Hematopoietic multipotent progenitor cell treated with erythropoietin and hydrocortisone succinate and interleukin-3 and kit ligand, for 17 days (in vitro differentiated cells): ENCODE results near the gene HNRNPUL1.

Experiments
- DNase-seq: peaks from one replicate; pipeline ENCODE4 v3.0.0-alpha.2; 2015; ENCODE audit warnings: low spot score

The HNRNPUL1 gene

DNA sequence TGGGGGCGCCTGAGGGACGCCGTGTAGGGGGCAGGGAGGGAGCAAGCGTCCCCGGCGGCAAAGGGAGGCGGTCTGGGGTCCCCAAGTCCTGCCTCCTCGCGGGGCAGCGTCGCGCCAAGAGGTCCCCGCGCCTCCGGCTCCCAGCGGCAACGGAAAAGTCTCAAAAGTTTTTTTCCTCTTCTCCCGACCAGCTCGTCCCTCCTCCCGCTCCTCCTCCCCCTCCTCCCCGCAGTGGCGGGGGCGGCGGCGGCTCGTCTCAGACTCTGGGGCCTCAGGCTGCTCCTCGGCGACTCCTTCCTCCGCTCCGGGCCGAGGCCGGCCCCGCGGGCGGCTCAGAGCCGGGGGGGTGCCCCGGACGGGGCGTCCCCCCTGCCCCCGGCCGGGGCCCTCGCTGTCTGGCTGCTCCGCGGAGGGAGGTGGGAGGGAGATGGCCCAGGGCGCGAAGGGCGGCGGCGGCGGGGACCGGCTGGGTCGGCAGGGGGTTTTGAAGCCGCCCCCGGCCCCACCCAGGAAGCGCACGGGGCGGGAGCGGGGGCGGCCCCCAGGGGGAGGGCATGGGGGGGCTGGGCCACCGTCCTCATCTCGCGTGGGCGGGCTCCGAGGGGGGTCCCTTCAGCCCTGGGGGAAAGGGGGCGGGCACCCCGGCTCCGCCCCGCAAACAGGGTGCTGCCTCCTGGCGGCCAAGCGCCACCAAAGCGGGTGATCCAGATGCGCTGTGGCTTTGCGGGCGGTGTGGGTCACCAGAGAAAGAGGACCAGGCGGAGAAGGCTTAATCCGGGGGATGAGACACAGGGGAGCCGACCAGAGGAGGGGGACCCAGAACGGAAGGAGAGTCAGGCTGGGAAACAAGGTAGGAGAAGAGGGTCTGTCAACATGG is 89.5 kb downstream of the HNRNPUL1 start, which contains the start of gene TGFB1:
Gene TGFB1 (minus strand): TSS at position 457 of the 877 bp plus-strand sequence. CDS start 878 bp downstream, outside the sequence.
- DNase-seq: peak; percentile 76

DNA sequence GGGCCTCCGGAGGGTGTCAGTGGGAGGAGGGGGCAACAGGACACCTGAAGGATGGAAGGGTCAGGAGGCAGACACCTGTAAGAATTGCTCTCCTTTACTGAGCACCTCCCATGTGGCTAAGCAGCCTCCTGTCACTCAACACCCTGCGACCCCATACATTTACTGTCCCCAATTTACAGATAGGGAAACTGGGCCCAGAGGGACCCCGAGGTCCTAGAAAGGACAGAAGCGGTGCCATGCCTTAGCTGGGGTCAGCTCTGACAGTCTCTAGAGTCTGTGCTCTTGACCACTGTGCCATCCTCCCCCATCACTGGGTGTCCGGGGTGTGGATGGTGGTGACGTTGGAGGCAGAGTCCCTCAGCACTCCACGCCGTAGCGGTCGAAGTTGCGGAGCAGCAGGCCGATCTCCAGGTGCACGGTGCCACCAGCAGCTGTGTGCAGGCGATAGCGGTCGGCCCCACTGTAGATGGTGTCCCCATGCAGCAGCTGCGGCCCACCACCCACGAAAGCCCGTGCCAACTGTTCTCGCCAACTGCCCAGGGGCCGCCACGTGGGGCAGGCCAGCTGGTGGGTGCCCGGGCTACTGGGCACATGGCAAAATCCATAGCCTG is 90.3 kb downstream of the HNRNPUL1 start:
- DNase-seq: no peak

DNA sequence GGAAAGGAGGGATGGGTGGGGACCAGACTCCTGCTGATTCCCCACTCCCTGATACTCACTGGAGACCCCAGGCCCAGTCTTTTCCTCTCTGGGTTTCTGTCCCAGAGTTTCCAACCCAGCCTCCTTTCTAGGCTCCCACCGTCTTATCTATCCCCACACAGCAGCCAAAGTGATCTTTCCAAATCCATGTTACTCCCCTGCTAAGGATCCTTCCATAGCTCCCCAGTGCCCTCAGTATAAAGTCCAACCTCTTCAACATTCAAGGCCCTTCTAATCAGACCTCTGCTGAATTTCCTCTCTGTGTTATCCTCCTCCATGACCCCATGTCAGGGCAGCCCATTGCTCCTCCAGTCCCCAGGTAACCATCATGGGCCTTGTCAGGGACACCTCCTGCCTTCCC is 90.9 kb downstream of the HNRNPUL1 start:
- no peak for DNase-seq

DNA sequence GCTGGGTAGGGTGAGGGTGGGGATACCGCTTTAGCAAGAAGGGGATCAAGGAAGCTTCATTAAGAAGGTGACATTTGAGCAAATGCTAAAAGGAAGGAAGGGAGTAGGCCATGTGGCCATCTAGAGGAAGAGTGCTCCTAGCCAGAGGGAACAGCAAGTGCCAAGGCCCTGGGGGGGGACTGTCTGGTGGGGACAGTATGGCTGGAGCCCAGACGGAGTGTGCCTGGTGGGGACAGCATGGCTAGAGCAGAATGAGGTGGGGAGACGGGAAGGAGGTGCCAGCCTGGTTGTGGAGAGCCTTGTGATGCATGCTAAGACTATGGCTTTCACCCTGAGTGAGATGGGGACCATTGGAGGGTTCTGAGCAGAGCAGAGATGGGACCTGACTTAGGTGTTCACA is 91.6 kb downstream of the HNRNPUL1 start:
- DNase-seq: no peak

DNA sequence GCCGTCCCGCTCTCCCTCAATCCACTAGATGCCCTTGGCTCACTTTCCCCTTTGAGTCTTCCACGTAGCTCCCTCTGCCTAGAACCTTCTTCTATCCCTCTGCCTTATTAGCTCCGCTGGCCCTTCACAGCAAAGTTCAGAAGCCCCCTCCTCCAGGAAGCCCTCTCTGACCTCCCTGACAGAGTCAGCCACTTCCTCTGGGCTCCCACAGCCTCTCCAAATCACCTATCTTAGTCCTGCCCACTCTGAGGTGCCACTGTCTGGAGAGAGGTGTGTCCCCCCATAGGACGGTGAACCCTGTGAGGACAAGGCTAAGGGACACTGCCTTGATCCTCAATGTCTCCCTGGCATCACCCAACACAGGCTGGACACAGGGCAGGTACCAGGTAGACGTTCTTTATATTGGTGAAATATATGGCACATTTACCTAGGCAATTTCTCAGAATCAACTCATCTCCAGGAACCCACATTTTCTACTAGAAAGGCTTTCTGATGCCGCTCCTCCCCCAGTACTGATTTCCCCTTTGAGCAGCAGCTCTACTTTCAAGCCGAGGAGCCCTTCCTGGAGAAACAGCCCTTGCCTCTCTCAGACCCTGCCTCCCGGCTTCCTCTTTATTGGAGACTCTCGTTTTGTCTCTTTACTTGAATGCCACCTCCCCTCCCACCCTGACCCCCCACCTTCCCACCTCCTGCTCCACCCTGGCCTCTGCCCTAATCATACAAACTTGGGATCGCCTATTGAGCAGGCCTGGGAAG is 93.0 kb downstream of the HNRNPUL1 start:
- no peak for DNase-seq
